Posterior cingulate gyrus (tissue), 11 donors: Measurements from ENCODE around the gene RHOU.
"Not testable (repeated sequence)": the region's sequence is repeated elsewhere in the genome, so short reads cannot be mapped to it uniquely, and the experiment has no call there.

ENCODE experiments used
- DNase-seq, 10 donors: peaks; one replicate each; pipeline versions ENCODE4 v3.0.0 to v3.0.0-alpha.2; 2020 to 2021; ENCODE audit warnings: mixed read lengths in 3 of 10
- intact Hi-C: fragments of 100-400 bp; cut with DNase I; formaldehyde crosslinking; loops from one replicate; pipeline ENCODE4 v1.15.1; 2023

RHOU gene

GRCh38 chr1:228734881-228735801 lies at the start of gene RHOU:
TSS of gene RHOU (plus strand) at chr1:228735479. CDS start at chr1:228735743, 264 bp downstream.
- intact Hi-C loops: loop anchor here (1.0 to 10.0 kb wide), 5 partner anchors 100 to 492 kb away; no protein-coding TSS in a partner anchor

GRCh38 chr1:228687587-228687986 lies 47.7 kb upstream of the RHOU start:
- intact Hi-C loops: no loop called here
- DNase-seq: no peak

More at GRCh38 chr1:228734881-228735801, at the start of gene RHOU:
- peak; percentile 74 to 98 (median 80) for DNase-seq

GRCh38 chr1:228689255-228689654 lies 46.0 kb upstream of the RHOU start:
- no peak for DNase-seq
- intact Hi-C loops: no loop called here

GRCh38 chr1:228691211-228691610 lies 44.1 kb upstream of the RHOU start:
- intact Hi-C loops: no loop called here
- DNase-seq: no peak

GRCh38 chr1:228691926-228692325 lies 43.4 kb upstream of the RHOU start:
- DNase-seq: no peak
- intact Hi-C loops: no loop called here

- intact Hi-C loops, DNase-seq: not testable (repeated sequence)
Measured at GRCh38 chr1:228694447-228694846, 40.8 kb upstream of the RHOU start.

GRCh38 chr1:228695015-228695955 lies 40.0 kb upstream of the RHOU start:
- intact Hi-C loops: no loop called here
- no peak for DNase-seq

GRCh38 chr1:228697207-228698016 lies 37.9 kb upstream of the RHOU start:
- DNase-seq: peak in 5 of 10 donors; percentile 16 to 67 (median 53)
- intact Hi-C loops: no loop called here

- DNase-seq: no peak
- intact Hi-C loops: no loop called here
Measured at GRCh38 chr1:228698017-228698329, 37.3 kb upstream of the RHOU start.

GRCh38 chr1:228702433-228702832 lies 32.8 kb upstream of the RHOU start:
- intact Hi-C loops: no loop called here
- DNase-seq: no peak

GRCh38 chr1:228706305-228706704 lies 29.0 kb upstream of the RHOU start:
- intact Hi-C loops: no loop called here

GRCh38 chr1:228717081-228717480 lies 18.2 kb upstream of the RHOU start:
- intact Hi-C loops: no loop called here
- no peak for DNase-seq

More at GRCh38 chr1:228706305-228706704, 29.0 kb upstream of the RHOU start:
- DNase-seq: no peak

GRCh38 chr1:228721407-228721806 lies 13.9 kb upstream of the RHOU start:
- DNase-seq: no peak
- intact Hi-C loops: loop anchor here (10.0 kb wide), 1 partner anchor 47 kb away; no protein-coding TSS in a partner anchor

GRCh38 chr1:228723287-228723686 lies 12.0 kb upstream of the RHOU start:
- intact Hi-C loops: loop anchor here (10.0 kb wide), 1 partner anchor 48 kb away; no protein-coding TSS in a partner anchor
- no peak for DNase-seq

- intact Hi-C loops: loop anchor here (10.0 kb wide), 1 partner anchor 49 kb away; no protein-coding TSS in a partner anchor
- DNase-seq: no peak
Measured at GRCh38 chr1:228723921-228724320, 11.4 kb upstream of the RHOU start.

GRCh38 chr1:228725178-228725577 lies 10.1 kb upstream of the RHOU start:
- intact Hi-C loops: loop anchor here (10.0 kb wide), 1 partner anchor 50 kb away; no protein-coding TSS in a partner anchor

GRCh38 chr1:228727681-228728171 lies 7.6 kb upstream of the RHOU start:
- DNase-seq: no peak
- intact Hi-C loops: loop anchor here (10.0 kb wide), 1 partner anchor 53 kb away; no protein-coding TSS in a partner anchor

More at GRCh38 chr1:228725178-228725577, 10.1 kb upstream of the RHOU start:
- no peak for DNase-seq

GRCh38 chr1:228732426-228732825 lies 2.9 kb upstream of the RHOU start:
- intact Hi-C loops: loop anchor here (10.0 kb wide), 2 partner anchors 102 to 422 kb away; no protein-coding TSS in a partner anchor
- DNase-seq: peak in 1 of 10 donors; percentile 25

- intact Hi-C loops: loop anchor here (10.0 kb wide), 2 partner anchors 101 to 421 kb away; no protein-coding TSS in a partner anchor
- peak in 1 of 10 donors; percentile 13 for DNase-seq
Measured at GRCh38 chr1:228733576-228733975, 1.7 kb upstream of the RHOU start.
